ENCODE measurements around the gene IL7R.

IL7R gene

GRCh38 chr5:35920890-35921289 lies 64.2 kb downstream of the IL7R start:
- no peak for FAIRE-seq

GRCh38 chr5:35921930-35922329 lies 65.2 kb downstream of the IL7R start:
- no peak for FAIRE-seq

- FAIRE-seq: no peak
These were observed 65.8 kb downstream of the IL7R start for GRCh38 chr5:35922468-35922867.

GRCh38 chr5:35924122-35924949 lies 67.6 kb downstream of the IL7R start:
- FAIRE-seq: no peak

- no peak for FAIRE-seq
These were observed 68.4 kb downstream of the IL7R start for GRCh38 chr5:35924950-35925722.

- FAIRE-seq: no peak
These were observed 69.8 kb downstream of the IL7R start for GRCh38 chr5:35926389-35927051.
